Sigmoid colon (tissue), 7 donors: ENCODE measurements around the gene SGPP2. TPM values are rescaled to one million over a fixed set of nuclear protein-coding genes. Genes with fewer than 3 reads are reported as not detected.

Experiments used
- DNase-seq: peaks from one replicate; pipeline ENCODE4 v3.0.0-alpha.2; 2019
- H3K27ac ChIP-seq, 4 donors: fragments of 200-600 bp; sonication (generic); one replicate each; pipeline ENCODE4 v1.5.1; 2016 to 2019; ENCODE audit warnings: mild to moderate bottlenecking in 1 of 4
- H3K27me3 ChIP-seq, 3 donors: fragments of 200-600 bp; sonication (generic); one replicate each; pipeline ENCODE4 v1.5.1; 2019; ENCODE audit warnings: mild to moderate bottlenecking in 1 of 3
- H3K36me3 ChIP-seq, 4 donors: fragments of 200-600 bp; sonication (generic); one replicate each; pipeline ENCODE4 v1.5.1; 2016 to 2019
- H3K4me1 ChIP-seq, 4 donors: fragments of 200-600 bp; sonication (generic); one replicate each; pipeline ENCODE4 v1.5.1; 2017 to 2019
- H3K4me3 ChIP-seq, 4 donors: fragments of 200-600 bp; sonication (generic); one replicate each; pipeline ENCODE4 v1.5.1; 2017 to 2019; ENCODE audit warnings: mild to moderate bottlenecking in 2 of 4, moderate library complexity in 1 of 4
- H3K9me3 ChIP-seq, 4 donors: fragments of 200-600 bp in 3 of 4; sonication (generic) in 3 of 4; one replicate each; pipeline versions ENCODE4 v1.5.1 to v1.6.1; 2013 to 2019
- EP300 ChIP-seq, 4 donors: sonication (generic); formaldehyde crosslinking; IDR thresholded peaks; one replicate each; pipeline ENCODE4 v1.6.1; 2017; ENCODE audit warnings: antibody characterized with exemption in 4 of 4
- POLR2A ChIP-seq, 2 donors: fragments of 450-650 bp; IDR thresholded peaks; one replicate each; pipeline ENCODE4 v1.6.1; 2016; ENCODE audit warnings: antibody characterized with exemption in 2 of 2, mild to moderate bottlenecking in 2 of 2, moderate library complexity in 2 of 2
- POLR2AphosphoS5 ChIP-seq, 4 donors: sonication (generic); formaldehyde crosslinking; IDR thresholded peaks; one replicate each; pipeline ENCODE4 v1.6.1; 2017; ENCODE audit warnings: antibody characterized with exemption in 4 of 4
- WGBS, 2 donors: extraction: QIAGEN DNeasy Blood & Tissue Kit; methylation state at CpG; one replicate each; pipeline ENCODE4 v1.1.7; 2013; 5-methylcytosine and 5-hydroxymethylcytosine counted together
- intact Hi-C: fragments of 100-400 bp; cut with DNase I; formaldehyde crosslinking; loops from one replicate; pipeline ENCODE4 v1.15.1; 2023
- polyA plus RNA-seq, 3 donors: library from polyadenylated mRNA; stranded (reverse); fragments of 200-250 nt; gene quantifications; one replicate each; pipeline ENCODE4 v1.2.3, GENCODE V29; 2013
- total RNA-seq, 4 donors: library from RNA; depleted of rRNA; stranded (reverse); fragments of >200 nt; gene quantifications; one replicate each; pipeline ENCODE4 v1.1.0, GENCODE V29; 2016
- TF ChIP-seq, protein P1 (sequence below), 4 experiments: fragments of 450-650 bp in 3 of 4; fragments of 200-600 bp in 1 of 4; IDR thresholded peaks; one replicate each; pipeline ENCODE4 v1.5.1; 2016 to 2019; ENCODE audit warnings: antibody characterized with exemption in 4 of 4, mild to moderate bottlenecking in 3 of 4, moderate library complexity in 2 of 4
- donor health status: healthy with polysubstance abuse.
- donor health status: Bipolar disorder and iron deficiency.
- donor health status: healthy.

Gene SGPP2
- total and polyA plus RNA-seq, 7 donors = 0.49 to 25.1 (median 1.1) TPM

DNA sequence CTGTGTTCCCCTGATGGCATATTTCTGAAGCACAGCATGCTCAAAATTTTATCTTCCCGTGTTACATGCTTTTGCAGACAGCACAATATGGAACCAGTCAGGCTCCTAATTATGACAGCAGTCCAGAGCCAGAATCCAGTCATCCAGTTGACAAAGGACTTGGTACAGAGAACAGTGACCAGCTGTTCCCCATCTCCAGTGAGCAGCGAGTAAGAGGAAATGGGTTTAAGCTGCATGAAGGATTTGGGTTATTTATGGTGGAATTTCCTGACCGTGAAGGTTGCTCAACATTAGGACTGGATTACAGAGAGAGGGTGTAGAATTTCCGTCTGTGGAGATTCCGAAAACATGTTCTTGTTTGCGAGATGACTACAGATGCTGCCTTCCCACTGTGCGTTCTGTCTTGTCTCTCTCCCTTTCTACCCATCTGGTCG, 24.4 kb downstream of the SGPP2 start:
- intact Hi-C loops = no loop called here
- Histone ChIP-seq H3K27me3 (no peaks in the 10 kb centered on the region), H3K4me1 (no peaks in the 10 kb centered on the region), H3K27ac (peak overlapping the region in 1 of 4 donors; percentile 20), H3K9me3 (no peaks in the 10 kb centered on the region), H3K36me3 (no peaks in the 10 kb centered on the region), H3K4me3 (no peak overlapping the region)
- WGBS, 2 donors = 38 to 75% methylated on average over 8 of the region's 8 CpGs
- peak; percentile 81 for DNase-seq
- TF ChIP-seq POLR2A (IDR thresholded peaks at IDR 0.05) (no peak), POLR2AphosphoS5 (IDR thresholded peaks at IDR 0.05) (peak; percentile 56 to 84 (median 78))

- TF ChIP-seq, protein P1, sequence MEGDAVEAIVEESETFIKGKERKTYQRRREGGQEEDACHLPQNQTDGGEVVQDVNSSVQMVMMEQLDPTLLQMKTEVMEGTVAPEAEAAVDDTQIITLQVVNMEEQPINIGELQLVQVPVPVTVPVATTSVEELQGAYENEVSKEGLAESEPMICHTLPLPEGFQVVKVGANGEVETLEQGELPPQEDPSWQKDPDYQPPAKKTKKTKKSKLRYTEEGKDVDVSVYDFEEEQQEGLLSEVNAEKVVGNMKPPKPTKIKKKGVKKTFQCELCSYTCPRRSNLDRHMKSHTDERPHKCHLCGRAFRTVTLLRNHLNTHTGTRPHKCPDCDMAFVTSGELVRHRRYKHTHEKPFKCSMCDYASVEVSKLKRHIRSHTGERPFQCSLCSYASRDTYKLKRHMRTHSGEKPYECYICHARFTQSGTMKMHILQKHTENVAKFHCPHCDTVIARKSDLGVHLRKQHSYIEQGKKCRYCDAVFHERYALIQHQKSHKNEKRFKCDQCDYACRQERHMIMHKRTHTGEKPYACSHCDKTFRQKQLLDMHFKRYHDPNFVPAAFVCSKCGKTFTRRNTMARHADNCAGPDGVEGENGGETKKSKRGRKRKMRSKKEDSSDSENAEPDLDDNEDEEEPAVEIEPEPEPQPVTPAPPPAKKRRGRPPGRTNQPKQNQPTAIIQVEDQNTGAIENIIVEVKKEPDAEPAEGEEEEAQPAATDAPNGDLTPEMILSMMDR (IDR thresholded peaks at IDR 0.05) = no peak
- TF ChIP-seq EP300 (IDR thresholded peaks at IDR 0.05) (no peak), POLR2A (IDR thresholded peaks at IDR 0.05) (no peak), POLR2AphosphoS5 (IDR thresholded peaks at IDR 0.05) (no peak)
- no peak overlapping the region for H3K4me3 ChIP-seq
- no peaks in the 10 kb centered on the region for H3K27me3 ChIP-seq
Observed at GRCh38 chr2:222450021-222450420, 25.7 kb downstream of the SGPP2 start.

DNA sequence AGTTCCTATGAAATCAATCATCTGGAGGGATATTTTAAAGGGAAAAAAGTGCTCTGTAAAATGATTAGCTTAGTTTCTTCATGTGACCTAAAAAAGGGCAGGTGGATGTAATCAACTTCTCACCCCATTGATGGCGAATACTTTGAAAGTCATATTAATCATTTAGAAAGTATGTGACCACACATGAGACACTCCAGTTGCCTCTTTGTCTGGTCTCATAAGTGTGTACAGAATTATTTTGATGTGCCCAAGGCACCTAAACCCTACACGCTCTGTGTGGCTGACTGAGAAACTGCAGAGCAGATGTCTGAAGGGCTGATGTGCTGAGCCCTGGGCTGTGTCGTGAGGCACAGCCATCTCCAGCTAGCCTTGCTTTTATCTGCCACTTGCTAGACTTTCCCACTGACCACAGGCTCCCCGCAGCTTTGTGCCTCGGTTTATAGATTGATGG, 26.9 kb downstream of the SGPP2 start:
- TF ChIP-seq, protein P1 (IDR thresholded peaks at IDR 0.05) = no peak
- TF ChIP-seq EP300 (IDR thresholded peaks at IDR 0.05) = no peak
- no peak for TF ChIP-seq POLR2AphosphoS5 (IDR thresholded peaks at IDR 0.05)
- TF ChIP-seq POLR2A (IDR thresholded peaks at IDR 0.05) = no peak
- H3K4me3 ChIP-seq = no peak overlapping the region
- no peaks in the 10 kb centered on the region for H3K9me3 ChIP-seq
- H3K36me3 ChIP-seq = no peaks in the 10 kb centered on the region
- no peaks in the 10 kb centered on the region for H3K27me3 ChIP-seq
- WGBS, 2 donors = 80 to 88% methylated on average over 5 of the region's 5 CpGs
- intact Hi-C loops = no loop called here
- no peaks in the 10 kb centered on the region for H3K4me1 ChIP-seq
- DNase-seq = no peak
- no peak overlapping the region for H3K27ac ChIP-seq

More at GRCh38 chr2:222450021-222450420, 25.7 kb downstream of the SGPP2 start:
- Histone ChIP-seq H3K4me1 (no peaks in the 10 kb centered on the region), H3K27ac (no peak overlapping the region), H3K36me3 (no peaks in the 10 kb centered on the region), H3K9me3 (no peaks in the 10 kb centered on the region)
- intact Hi-C loops = no loop called here
- 79 to 90% methylated on average over 2 of the region's 2 CpGs for WGBS, 2 donors
- DNase-seq = no peak

DNA sequence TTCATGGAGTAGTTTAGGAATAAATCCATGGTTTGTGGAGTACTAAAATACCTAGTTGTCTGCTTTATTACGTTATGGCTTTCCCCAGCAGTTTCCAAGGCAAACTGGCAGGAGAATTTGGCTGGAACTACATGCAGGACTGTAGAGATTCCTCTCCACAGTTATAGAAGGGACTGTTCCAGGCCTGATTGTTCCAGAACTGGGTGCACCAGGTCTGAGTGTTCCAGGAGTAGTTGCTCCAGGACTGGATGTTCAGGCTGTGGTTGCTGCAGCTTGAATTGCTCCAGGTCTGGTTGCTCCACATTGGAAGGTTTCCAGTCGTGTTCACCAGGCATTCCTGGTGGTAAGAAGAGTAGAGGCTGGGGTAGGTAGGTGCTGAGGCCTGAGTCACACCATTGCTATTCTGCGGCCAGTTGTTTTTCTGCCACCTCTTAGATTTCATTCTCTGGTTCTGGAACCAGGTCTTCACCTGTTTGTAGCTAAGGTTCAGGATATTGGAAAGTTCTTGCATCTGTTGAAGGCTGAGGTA, 28.1 kb downstream of the SGPP2 start:
- no peaks in the 10 kb centered on the region for H3K27me3 ChIP-seq

GRCh38 chr2:222456479-222457077, 32.2 kb downstream of the SGPP2 start:
- no peaks in the 10 kb centered on the region for H3K36me3 ChIP-seq
- no peaks in the 10 kb centered on the region for H3K9me3 ChIP-seq
- H3K27ac ChIP-seq = no peak overlapping the region
- H3K27me3 ChIP-seq = no peaks in the 10 kb centered on the region
- H3K4me1 ChIP-seq = no peaks in the 10 kb centered on the region
- H3K4me3 ChIP-seq = no peak overlapping the region
- 95 to 96% methylated on average over 4 of the region's 4 CpGs for WGBS, 2 donors
- intact Hi-C loops = no loop called here
- no peak for DNase-seq
- TF ChIP-seq EP300 (IDR thresholded peaks at IDR 0.05) = no peak
- no peak for TF ChIP-seq POLR2A (IDR thresholded peaks at IDR 0.05)
- no peak for TF ChIP-seq POLR2AphosphoS5 (IDR thresholded peaks at IDR 0.05)
- TF ChIP-seq, protein P1 (IDR thresholded peaks at IDR 0.05) = no peak

More for the DNA sequence above, 28.1 kb downstream of the SGPP2 start:
- no peak overlapping the region for H3K4me3 ChIP-seq
- no peak for DNase-seq
- H3K9me3 ChIP-seq = no peaks in the 10 kb centered on the region
- no peak overlapping the region for H3K27ac ChIP-seq
- no peaks in the 10 kb centered on the region for H3K4me1 ChIP-seq
- intact Hi-C loops = no loop called here
- no peaks in the 10 kb centered on the region for H3K36me3 ChIP-seq
- 89 to 95% methylated on average over 3 of the region's 3 CpGs for WGBS, 2 donors
- TF ChIP-seq POLR2A (IDR thresholded peaks at IDR 0.05) (no peak), EP300 (IDR thresholded peaks at IDR 0.05) (peak in 1 of 4 donors; percentile 5), POLR2AphosphoS5 (IDR thresholded peaks at IDR 0.05) (no peak)
- TF ChIP-seq, protein P1 (IDR thresholded peaks at IDR 0.05) = no peak
